ENCODE results near the gene CD27. TPM values are rescaled to one million over a fixed set of nuclear protein-coding genes. Genes with fewer than 3 reads are reported as not detected.
"Not testable (repeated sequence)": the region's sequence is repeated elsewhere in the genome, so short reads cannot be mapped to it uniquely, and the experiment has no call there.

CD27 gene
- total RNA-seq, 1 experiment from 2014 or later = not detected

- DNase-seq = no peak
- H3K4me3 ChIP-seq (ENCODE audit: insufficient read depth, low read depth, low read length) = no peak overlapping the region
- no peaks in the 10 kb centered on the region for H3K27me3 ChIP-seq (ENCODE audit: control insufficient read depth, insufficient read depth, low read length)
- H3K36me3 ChIP-seq (replicated peaks; ENCODE audit: control insufficient read depth, insufficient read depth, low read length) = no peaks in the 10 kb centered on the region
Measured at GRCh38 chr12:6426882-6427671, 17.7 kb upstream of the CD27 start.

GRCh38 chr12:6427796-6428195, 17.0 kb upstream of the CD27 start:
- H3K36me3 ChIP-seq (replicated peaks; ENCODE audit: control insufficient read depth, insufficient read depth, low read length); H3K27me3 ChIP-seq (ENCODE audit: control insufficient read depth, insufficient read depth, low read length); H3K4me3 ChIP-seq (ENCODE audit: insufficient read depth, low read depth, low read length); DNase-seq: not testable (repeated sequence)

GRCh38 chr12:6428326-6428725, 16.4 kb upstream of the CD27 start:
- no peaks in the 10 kb centered on the region for H3K27me3 ChIP-seq (ENCODE audit: control insufficient read depth, insufficient read depth, low read length)
- no peak overlapping the region for H3K4me3 ChIP-seq (ENCODE audit: insufficient read depth, low read depth, low read length)
- no peak for DNase-seq
- no peaks in the 10 kb centered on the region for H3K36me3 ChIP-seq (replicated peaks; ENCODE audit: control insufficient read depth, insufficient read depth, low read length)

GRCh38 chr12:6430124-6430989, 14.4 kb upstream of the CD27 start:
- Histone ChIP-seq H3K27me3 (ENCODE audit: control insufficient read depth, insufficient read depth, low read length) (no peaks in the 10 kb centered on the region), H3K4me3 (ENCODE audit: insufficient read depth, low read depth, low read length) (no peak overlapping the region), H3K36me3 (replicated peaks; ENCODE audit: control insufficient read depth, insufficient read depth, low read length) (no peaks in the 10 kb centered on the region)
- DNase-seq = no peak

GRCh38 chr12:6432991-6433390, 11.8 kb upstream of the CD27 start:
- DNase-seq = no peak

GRCh38 chr12:6434205-6435140, 10.3 kb upstream of the CD27 start:
- DNase-seq = peak; percentile 32

More at GRCh38 chr12:6432991-6433390, 11.8 kb upstream of the CD27 start:
- Histone ChIP-seq H3K4me3 (ENCODE audit: insufficient read depth, low read depth, low read length) (no peak overlapping the region), H3K36me3 (replicated peaks; ENCODE audit: control insufficient read depth, insufficient read depth, low read length) (no peaks in the 10 kb centered on the region), H3K27me3 (ENCODE audit: control insufficient read depth, insufficient read depth, low read length) (no peaks in the 10 kb centered on the region)

GRCh38 chr12:6435961-6436715, 8.6 kb upstream of the CD27 start:
- peak; percentile 19 for DNase-seq
- Histone ChIP-seq H3K27me3 (ENCODE audit: control insufficient read depth, insufficient read depth, low read length) (no peaks in the 10 kb centered on the region), H3K36me3 (replicated peaks; ENCODE audit: control insufficient read depth, insufficient read depth, low read length) (no peaks in the 10 kb centered on the region), H3K4me3 (ENCODE audit: insufficient read depth, low read depth, low read length) (no peak overlapping the region)

More at GRCh38 chr12:6434205-6435140, 10.3 kb upstream of the CD27 start:
- Histone ChIP-seq H3K36me3 (replicated peaks; ENCODE audit: control insufficient read depth, insufficient read depth, low read length) (no peaks in the 10 kb centered on the region), H3K27me3 (ENCODE audit: control insufficient read depth, insufficient read depth, low read length) (no peaks in the 10 kb centered on the region), H3K4me3 (ENCODE audit: insufficient read depth, low read depth, low read length) (no peak overlapping the region)

GRCh38 chr12:6437586-6437985, 7.2 kb upstream of the CD27 start:
- Histone ChIP-seq H3K27me3 (ENCODE audit: control insufficient read depth, insufficient read depth, low read length) (no peaks in the 10 kb centered on the region), H3K4me3 (ENCODE audit: insufficient read depth, low read depth, low read length) (no peak overlapping the region), H3K36me3 (replicated peaks; ENCODE audit: control insufficient read depth, insufficient read depth, low read length) (no peaks in the 10 kb centered on the region)
- no peak for DNase-seq

- Histone ChIP-seq H3K36me3 (replicated peaks; ENCODE audit: control insufficient read depth, insufficient read depth, low read length) (no peaks in the 10 kb centered on the region), H3K27me3 (ENCODE audit: control insufficient read depth, insufficient read depth, low read length) (no peaks in the 10 kb centered on the region)
- DNase-seq = no peak
Measured at GRCh38 chr12:6438345-6438744, 6.4 kb upstream of the CD27 start.

GRCh38 chr12:6440391-6440790, 4.4 kb upstream of the CD27 start:
- no peaks in the 10 kb centered on the region for H3K27me3 ChIP-seq (ENCODE audit: control insufficient read depth, insufficient read depth, low read length)
- DNase-seq = no peak
- H3K36me3 ChIP-seq (replicated peaks; ENCODE audit: control insufficient read depth, insufficient read depth, low read length) = no peaks in the 10 kb centered on the region; the same call in 1 of the 2 replicates
- H3K4me3 ChIP-seq (ENCODE audit: insufficient read depth, low read depth, low read length) = no peak overlapping the region

More at GRCh38 chr12:6438345-6438744, 6.4 kb upstream of the CD27 start:
- H3K4me3 ChIP-seq (ENCODE audit: insufficient read depth, low read depth, low read length) = no peak overlapping the region

GRCh38 chr12:6442836-6443235, 1.9 kb upstream of the CD27 start:
- no peak for DNase-seq
- H3K27me3 ChIP-seq (ENCODE audit: control insufficient read depth, insufficient read depth, low read length) = no peaks in the 10 kb centered on the region

GRCh38 chr12:6443361-6443983, 1.3 kb upstream of the CD27 start:
- H3K27me3 ChIP-seq (ENCODE audit: control insufficient read depth, insufficient read depth, low read length) = no peaks in the 10 kb centered on the region

More at GRCh38 chr12:6442836-6443235, 1.9 kb upstream of the CD27 start:
- Histone ChIP-seq H3K4me3 (ENCODE audit: insufficient read depth, low read depth, low read length) (no peak overlapping the region), H3K36me3 (replicated peaks; ENCODE audit: control insufficient read depth, insufficient read depth, low read length) (no peaks in the 10 kb centered on the region; the same call in 1 of the 2 replicates)

GRCh38 chr12:6444031-6444430, 724 bp upstream of the CD27 start:
- H3K36me3 ChIP-seq (replicated peaks; ENCODE audit: control insufficient read depth, insufficient read depth, low read length) = no peaks in the 10 kb centered on the region; the same call in 1 of the 2 replicates
- DNase-seq = no peak
- H3K27me3 ChIP-seq (ENCODE audit: control insufficient read depth, insufficient read depth, low read length) = no peaks in the 10 kb centered on the region
- H3K4me3 ChIP-seq (ENCODE audit: insufficient read depth, low read depth, low read length) = no peak overlapping the region

More at GRCh38 chr12:6443361-6443983, 1.3 kb upstream of the CD27 start:
- Histone ChIP-seq H3K36me3 (replicated peaks; ENCODE audit: control insufficient read depth, insufficient read depth, low read length) (no peaks in the 10 kb centered on the region; the same call in 1 of the 2 replicates), H3K4me3 (ENCODE audit: insufficient read depth, low read depth, low read length) (no peak overlapping the region)
- no peak for DNase-seq

All from H7 (cell line).